Activated T-cell treated with anti-CD3 and anti-CD28 coated beads for 4 hours (primary cell): ENCODE results near the gene SRR.
"Not testable (repeated sequence)": the region's sequence is repeated elsewhere in the genome, so short reads cannot be mapped to it uniquely, and the experiment has no call there.

ENCODE experiments used
- DNase-seq: peaks from one replicate; pipeline ENCODE4 v3.0.0-alpha.2; 2020

Gene SRR

GRCh38 chr17:2303204-2304188 lies at the start of gene SRR, which contains the start of gene SMG6:
TSS of gene SRR (plus strand) at chr17:2303950. CDS start at chr17:2315561, 11,611 bp downstream.
TSS of gene SMG6 (minus strand) at chr17:2303785. CDS start at chr17:2303720, 65 bp downstream.
- peak; percentile 94 for DNase-seq

GRCh38 chr17:2258830-2259229 lies 44.9 kb upstream of the SRR start:
- DNase-seq, result not testable (repeated sequence)

GRCh38 chr17:2259769-2260536 lies 43.8 kb upstream of the SRR start:
- peak; percentile 45 for DNase-seq

- DNase-seq, result no peak
These were observed 41.6 kb upstream of the SRR start for GRCh38 chr17:2262135-2262587.

GRCh38 chr17:2263183-2264066 lies 40.3 kb upstream of the SRR start:
- DNase-seq, result no peak

- no peak for DNase-seq
These were observed 39.5 kb upstream of the SRR start for GRCh38 chr17:2264067-2264860.

- DNase-seq, result not testable (repeated sequence)
These were observed 38.6 kb upstream of the SRR start for GRCh38 chr17:2265166-2265565.

GRCh38 chr17:2266045-2266864 lies 37.5 kb upstream of the SRR start:
- peak; percentile 84 for DNase-seq

GRCh38 chr17:2266865-2267228 lies 36.9 kb upstream of the SRR start:
- no peak for DNase-seq

- no peak for DNase-seq
These were observed 36.4 kb upstream of the SRR start for GRCh38 chr17:2267354-2267753.

- DNase-seq, result no peak
These were observed 31.6 kb upstream of the SRR start for GRCh38 chr17:2271985-2272702.

- DNase-seq, result no peak
These were observed 29.3 kb upstream of the SRR start for GRCh38 chr17:2274414-2274813.

- no peak for DNase-seq
These were observed 28.0 kb upstream of the SRR start for GRCh38 chr17:2275722-2276121.

GRCh38 chr17:2277429-2278170 lies 26.1 kb upstream of the SRR start:
- DNase-seq, result no peak

- DNase-seq, result no peak
These were observed 24.0 kb upstream of the SRR start for GRCh38 chr17:2279707-2280106.

GRCh38 chr17:2282297-2282873 lies 21.4 kb upstream of the SRR start:
- DNase-seq, result no peak

- DNase-seq, result no peak
These were observed 20.4 kb upstream of the SRR start for GRCh38 chr17:2283302-2283701.

- no peak for DNase-seq
These were observed 13.8 kb upstream of the SRR start for GRCh38 chr17:2289878-2290478.

- DNase-seq, result no peak
These were observed 11.7 kb upstream of the SRR start for GRCh38 chr17:2292100-2292499.
